NCI-H2081 treated with DMSO at 0.1 percent for 48 hours (cell line): Measurements from ENCODE around the gene CNPPD1.
"Not testable (repeated sequence)": the region's sequence is repeated elsewhere in the genome, so short reads cannot be mapped to it uniquely, and the experiment has no call there.

Experiments used
- DNase-seq: peaks from one replicate; lab custom pipeline; 2025; lab: John Stamatoyannopoulos, UW

Gene CNPPD1

GRCh38 chr2:219207884-219208740 is 31.4 kb upstream of the CNPPD1 start:
- DNase-seq, result no peak

GRCh38 chr2:219207134-219207883 is 30.6 kb upstream of the CNPPD1 start:
- no peak for DNase-seq

GRCh38 chr2:219206328-219207133 is 29.8 kb upstream of the CNPPD1 start, which contains the start of gene ZFAND2B:
Gene ZFAND2B (plus strand): TSS chr2:219206782. CDS start chr2:219206988, 206 bp downstream.
- DNase-seq, result peak; percentile 36

- no peak for DNase-seq
Measured at GRCh38 chr2:219205981-219206327, 29.2 kb upstream of the CNPPD1 start.

- no peak for DNase-seq
Measured at GRCh38 chr2:219205165-219205538, 28.4 kb upstream of the CNPPD1 start.

GRCh38 chr2:219204425-219205164 is 27.9 kb upstream of the CNPPD1 start:
- no peak for DNase-seq

GRCh38 chr2:219201331-219201730 is 24.6 kb upstream of the CNPPD1 start:
- DNase-seq, result not testable (repeated sequence)

- DNase-seq, result not testable (repeated sequence)
Measured at GRCh38 chr2:219200502-219201326, 24.0 kb upstream of the CNPPD1 start.

GRCh38 chr2:219199470-219200211 is 22.9 kb upstream of the CNPPD1 start:
- DNase-seq, result no peak

GRCh38 chr2:219198974-219199373 is 22.2 kb upstream of the CNPPD1 start:
- DNase-seq, result no peak

GRCh38 chr2:219197388-219197787 is 20.7 kb upstream of the CNPPD1 start:
- DNase-seq, result no peak

- DNase-seq, result no peak
Measured at GRCh38 chr2:219186754-219187456, 10.2 kb upstream of the CNPPD1 start.

- DNase-seq, result no peak
Measured at GRCh38 chr2:219184121-219184520, 7.4 kb upstream of the CNPPD1 start.

GRCh38 chr2:219183151-219183772 is 6.5 kb upstream of the CNPPD1 start:
- DNase-seq, result no peak

GRCh38 chr2:219182331-219183150 is 5.8 kb upstream of the CNPPD1 start:
- no peak for DNase-seq

- DNase-seq, result no peak
Measured at GRCh38 chr2:219181531-219181930, 4.8 kb upstream of the CNPPD1 start.

GRCh38 chr2:219180961-219181360 is 4.2 kb upstream of the CNPPD1 start:
- DNase-seq, result no peak
